Prostate gland (tissue), 2 donors: ENCODE measurements around the gene LBH. TPM values are rescaled to one million over a fixed set of nuclear protein-coding genes. Genes with fewer than 3 reads are reported as not detected.

Experiments used
- DNase-seq: peaks from one replicate; pipeline ENCODE4 v3.0.0-alpha.2; 2019; ENCODE audit warnings: low spot score
- H3K27ac ChIP-seq, 2 donors: fragments of 200-600 bp; sonication (generic); 2 replicates each; pipeline ENCODE4 v1.5.1; 2017 to 2019
- H3K27me3 ChIP-seq: fragments of 200-600 bp; sonication (generic); replicated peaks from 2 replicates; pipeline ENCODE4 v1.5.1; 2019; ENCODE audit not compliant: insufficient read depth
- H3K36me3 ChIP-seq, 2 donors: fragments of 200-600 bp; sonication (generic); 1 replicate in 1 of 2; 2 replicates in 1 of 2; pipeline versions ENCODE4 v1.5.1 to v1.8.1; 2017 to 2019
- H3K4me1 ChIP-seq: fragments of 200-600 bp; sonication (generic); replicated peaks from 2 replicates; pipeline ENCODE4 v1.5.1; 2019
- H3K4me3 ChIP-seq, 2 donors: fragments of 200-600 bp; sonication (generic); 2 replicates each; pipeline ENCODE4 v1.5.1; 2017 to 2019
- H3K9me3 ChIP-seq: fragments of 200-600 bp; sonication (generic); 2 replicates; pipeline ENCODE4 v1.5.1; 2017
- POLR2A ChIP-seq: fragments of 450-650 bp; IDR thresholded peaks from one replicate; pipeline ENCODE4 v1.6.1; 2016; ENCODE audit warnings: antibody characterized with exemption, mild to moderate bottlenecking
- POLR2AphosphoS5 ChIP-seq: sonication (generic); formaldehyde crosslinking; IDR thresholded peaks from one replicate; pipeline ENCODE4 v1.6.1; 2017; ENCODE audit warnings: antibody characterized with exemption
- WGBS: methylation state at CpG from one replicate; pipeline ENCODE4 v1.1.5; 2018; 5-methylcytosine and 5-hydroxymethylcytosine counted together
- intact Hi-C: fragments of 100-400 bp; cut with DNase I; formaldehyde crosslinking; loops from one replicate; pipeline ENCODE4 v1.14.2; 2022
- total RNA-seq, 2 donors: library from RNA; depleted of rRNA; stranded (reverse); fragments of >200 nt; gene quantifications; one replicate each; pipeline ENCODE4 v1.1.0, GENCODE V29; 2016
- TF ChIP-seq, protein P1 (sequence below), 4 experiments: fragments of 200-600 bp in 2 of 4; fragments of 450-650 bp in 2 of 4; sonication (generic) in 2 of 4; IDR thresholded peaks; 1 replicate in 3 of 4; 2 replicates in 1 of 4; pipeline ENCODE4 v1.5.1; 2016 to 2019; ENCODE audit warnings: antibody characterized with exemption in 4 of 4, mild to moderate bottlenecking in 2 of 4, moderate library complexity in 2 of 4

Gene LBH
- total RNA-seq, 2 donors from 2014 or later: 33.3 to 41.8 TPM

DNA sequence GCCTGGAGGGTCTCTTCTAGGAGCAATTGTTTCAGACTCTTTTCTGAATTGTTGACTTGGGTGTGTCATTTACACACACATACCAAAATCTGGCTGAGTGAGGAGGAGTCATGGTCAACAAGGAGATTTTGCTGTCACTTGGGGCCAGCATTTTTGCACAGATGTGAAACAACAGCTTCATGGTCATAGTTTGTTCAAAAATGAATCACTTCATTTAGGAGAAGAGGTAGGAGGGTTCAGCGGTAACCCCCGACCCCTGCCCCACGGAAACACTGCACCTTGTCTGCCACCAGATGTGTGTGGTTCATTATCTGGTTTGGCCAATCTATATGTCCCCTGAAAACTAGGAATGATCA lies 42.2 kb downstream of the LBH start:
- no peak for TF ChIP-seq POLR2A
- TF ChIP-seq, protein P1, sequence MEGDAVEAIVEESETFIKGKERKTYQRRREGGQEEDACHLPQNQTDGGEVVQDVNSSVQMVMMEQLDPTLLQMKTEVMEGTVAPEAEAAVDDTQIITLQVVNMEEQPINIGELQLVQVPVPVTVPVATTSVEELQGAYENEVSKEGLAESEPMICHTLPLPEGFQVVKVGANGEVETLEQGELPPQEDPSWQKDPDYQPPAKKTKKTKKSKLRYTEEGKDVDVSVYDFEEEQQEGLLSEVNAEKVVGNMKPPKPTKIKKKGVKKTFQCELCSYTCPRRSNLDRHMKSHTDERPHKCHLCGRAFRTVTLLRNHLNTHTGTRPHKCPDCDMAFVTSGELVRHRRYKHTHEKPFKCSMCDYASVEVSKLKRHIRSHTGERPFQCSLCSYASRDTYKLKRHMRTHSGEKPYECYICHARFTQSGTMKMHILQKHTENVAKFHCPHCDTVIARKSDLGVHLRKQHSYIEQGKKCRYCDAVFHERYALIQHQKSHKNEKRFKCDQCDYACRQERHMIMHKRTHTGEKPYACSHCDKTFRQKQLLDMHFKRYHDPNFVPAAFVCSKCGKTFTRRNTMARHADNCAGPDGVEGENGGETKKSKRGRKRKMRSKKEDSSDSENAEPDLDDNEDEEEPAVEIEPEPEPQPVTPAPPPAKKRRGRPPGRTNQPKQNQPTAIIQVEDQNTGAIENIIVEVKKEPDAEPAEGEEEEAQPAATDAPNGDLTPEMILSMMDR (IDR thresholded peaks at IDR 0.05): no peak
- no peak for TF ChIP-seq POLR2AphosphoS5
- H3K4me3 ChIP-seq: no peak overlapping the region
- 97% methylated on average over 3 of the region's 3 CpGs for WGBS
- no peaks in the 10 kb centered on the region for H3K36me3 ChIP-seq
- no peaks in the 10 kb centered on the region for H3K4me1 ChIP-seq
- intact Hi-C loops: no loop called here
- no peaks in the 10 kb centered on the region for H3K9me3 ChIP-seq
- no peak for DNase-seq
- H3K27ac ChIP-seq: no peak overlapping the region
- no peaks in the 10 kb centered on the region for H3K27me3 ChIP-seq

DNA sequence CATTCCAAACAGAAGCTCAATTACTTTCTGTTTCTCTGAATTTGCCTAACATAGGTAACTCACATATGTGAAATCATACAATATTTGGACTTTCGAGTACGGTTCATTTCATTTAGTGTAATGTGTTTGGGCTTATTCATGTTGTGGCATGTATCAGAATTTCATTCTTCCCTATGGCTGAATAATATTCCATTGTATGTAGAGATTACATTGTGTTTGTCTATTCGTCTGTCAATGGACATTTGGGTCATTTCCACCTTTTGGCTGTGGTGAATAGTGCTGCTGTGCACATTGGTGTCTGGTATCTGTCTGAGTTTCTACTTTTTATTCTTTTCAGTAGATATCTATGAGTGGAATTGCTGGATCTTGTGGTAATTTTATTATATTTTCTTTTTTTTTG lies 43.9 kb downstream of the LBH start:
- WGBS: 48% methylated on average over 3 of the region's 3 CpGs
- Histone ChIP-seq H3K9me3 (no peaks in the 10 kb centered on the region), H3K27me3 (no peaks in the 10 kb centered on the region), H3K27ac (no peak overlapping the region), H3K36me3 (no peaks in the 10 kb centered on the region), H3K4me3 (no peak overlapping the region), H3K4me1 (no peaks in the 10 kb centered on the region)
- intact Hi-C loops: no loop called here
- TF ChIP-seq, protein P1 (IDR thresholded peaks at IDR 0.05): no peak
- TF ChIP-seq POLR2AphosphoS5 (no peak), POLR2A (no peak)
- no peak for DNase-seq

DNA sequence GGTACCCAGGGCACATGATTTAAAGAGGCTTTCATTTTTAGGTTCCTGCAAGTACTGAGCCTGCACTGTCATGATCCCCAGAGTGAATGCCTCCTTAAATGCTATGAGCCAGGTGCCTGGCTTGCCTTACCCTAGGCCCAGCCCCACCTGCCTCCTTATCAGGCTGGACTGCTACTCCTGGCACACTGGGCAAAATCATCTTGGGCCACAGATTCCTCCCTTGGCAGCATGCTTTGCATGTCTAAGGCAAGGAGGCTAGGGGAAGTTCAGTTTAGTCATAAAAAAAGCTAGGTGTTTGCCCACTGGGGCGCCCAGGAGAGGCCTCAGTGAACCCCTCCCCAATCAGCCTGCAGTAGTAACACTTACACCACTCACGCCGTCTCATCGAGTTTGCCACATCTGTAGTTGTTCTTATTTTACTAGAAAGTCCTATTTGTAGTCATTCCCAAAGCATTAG lies 45.1 kb downstream of the LBH start:
- TF ChIP-seq, protein P1 (IDR thresholded peaks at IDR 0.05): no peak
- TF ChIP-seq POLR2A: no peak
- no peak for TF ChIP-seq POLR2AphosphoS5
- WGBS: 50% methylated on average over 4 of the region's 4 CpGs
- no peaks in the 10 kb centered on the region for H3K36me3 ChIP-seq
- H3K27me3 ChIP-seq: no peaks in the 10 kb centered on the region
- intact Hi-C loops: no loop called here
- H3K27ac ChIP-seq: no peak overlapping the region
- no peaks in the 10 kb centered on the region for H3K4me1 ChIP-seq
- no peaks in the 10 kb centered on the region for H3K9me3 ChIP-seq
- H3K4me3 ChIP-seq: no peak overlapping the region
- no peak for DNase-seq

DNA sequence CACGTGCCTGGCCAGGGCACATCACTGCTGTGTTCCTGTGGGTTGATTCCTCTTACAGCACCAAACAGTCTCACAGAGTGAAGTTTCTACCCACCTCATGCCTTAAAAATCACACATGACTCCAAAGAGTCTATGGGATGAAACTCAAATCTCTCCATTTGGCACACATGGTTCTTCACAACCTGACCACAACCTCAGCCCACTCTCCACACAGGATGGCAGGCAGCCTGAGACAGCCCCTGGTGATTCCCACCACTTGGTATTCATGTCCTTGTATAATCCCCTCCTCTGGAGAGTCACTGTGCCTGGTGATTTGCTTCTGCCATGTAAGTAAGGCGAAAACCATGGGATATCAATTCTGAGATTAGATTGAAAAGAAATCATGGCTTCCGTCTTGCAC lies 46.2 kb downstream of the LBH start:
- Histone ChIP-seq H3K36me3 (no peaks in the 10 kb centered on the region), H3K4me1 (no peaks in the 10 kb centered on the region), H3K27me3 (no peaks in the 10 kb centered on the region), H3K9me3 (no peaks in the 10 kb centered on the region), H3K4me3 (no peak overlapping the region), H3K27ac (no peak overlapping the region)
- no peak for DNase-seq
- intact Hi-C loops: no loop called here
- 76% methylated on average over 3 of the region's 3 CpGs for WGBS
- TF ChIP-seq POLR2A (no peak), POLR2AphosphoS5 (no peak)
- TF ChIP-seq, protein P1 (IDR thresholded peaks at IDR 0.05): no peak

DNA sequence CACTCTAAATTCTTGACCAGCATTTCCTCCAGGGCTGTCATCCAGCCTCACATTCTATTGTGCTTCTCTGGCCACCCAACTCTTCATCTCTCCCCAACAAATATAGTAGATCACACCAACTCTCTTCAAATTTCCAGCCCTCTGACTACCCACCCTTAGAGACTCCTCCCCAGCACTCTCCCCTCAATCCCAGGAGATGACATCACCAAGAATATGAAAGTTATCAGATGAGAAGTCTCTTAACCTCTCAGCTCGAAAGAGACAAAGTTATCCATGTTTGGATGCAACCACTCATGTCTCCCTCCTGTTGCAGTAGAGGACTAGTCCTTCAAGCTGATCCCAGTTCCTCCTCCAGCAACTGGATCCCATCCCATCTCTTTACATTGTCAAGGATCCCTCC lies 47.1 kb downstream of the LBH start:
- DNase-seq: no peak
- H3K4me1 ChIP-seq: no peaks in the 10 kb centered on the region
- no peaks in the 10 kb centered on the region for H3K36me3 ChIP-seq
- WGBS: 94% methylated on average over 1 of the region's 1 CpG
- H3K27ac ChIP-seq: no peak overlapping the region
- no peak overlapping the region for H3K4me3 ChIP-seq
- H3K27me3 ChIP-seq: no peaks in the 10 kb centered on the region
- no peaks in the 10 kb centered on the region for H3K9me3 ChIP-seq
- intact Hi-C loops: no loop called here
- TF ChIP-seq, protein P1 (IDR thresholded peaks at IDR 0.05): no peak
- TF ChIP-seq POLR2A (no peak), POLR2AphosphoS5 (no peak)
